Panc1 (cell line): ENCODE measurements around the gene HGFAC. TPM values are rescaled to one million over a fixed set of nuclear protein-coding genes. Genes with fewer than 3 reads are reported as not detected.

ENCODE experiments used
- ATAC-seq: fragments of 200-7000 bp; cut with Tn5 transposase; 2 replicates; pipeline ENCODE4 v1.9.1; 2020; ENCODE audit warnings: mild to moderate bottlenecking, moderate library complexity
- BruUV-seq: library from RNA; stranded (reverse); fragments of 400-500 nt; replicated peaks from 2 replicates; lab custom pipeline; 2021; lab: Mats Ljungman, UMichigan
- CTCF ChIA-PET: fragments of 300-600 bp; sonication (Branson Sonifier 250); formaldehyde crosslinking; loops from one replicate; lab custom pipeline; 2022; ENCODE audit warnings: antibody characterized with exemption; lab: Charles Lee
- POLR2A ChIA-PET: fragments of 300-600 bp; sonication (Branson Sonifier 250); formaldehyde crosslinking; loops from one replicate; lab custom pipeline; 2022; ENCODE audit warnings: antibody characterized with exemption; lab: Charles Lee
- DNase-seq: peaks from one replicate; pipeline ENCODE4 v3.0.0-alpha.2; 2010; ENCODE audit warnings: low read depth, low spot score
- H3K27ac ChIP-seq: 2 replicates; pipeline ENCODE4 v1.5.1; 2011; ENCODE audit warnings: mild to moderate bottlenecking, low read length, inconsistent platforms
- H3K27me3 ChIP-seq: fragments of 200-500 bp; sonication (Bioruptor generic); 2 replicates; pipeline ENCODE4 v1.6.0; 2014; ENCODE audit warnings: low read length, inconsistent platforms; ENCODE audit not compliant: control insufficient read depth, insufficient read depth
- H3K36me3 ChIP-seq: fragments of 200-500 bp; sonication (Bioruptor generic); 2 replicates; pipeline ENCODE4 v1.5.1; 2014; ENCODE audit warnings: inconsistent platforms, mild to moderate bottlenecking, low read length, moderate library complexity; ENCODE audit not compliant: control insufficient read depth, insufficient read depth
- H3K4me1 ChIP-seq: 2 replicates; pipeline ENCODE4 v1.5.1; 2011; ENCODE audit warnings: inconsistent platforms, mild to moderate bottlenecking, low read length, moderate library complexity; ENCODE audit not compliant: control insufficient read depth, insufficient read depth
- H3K4me3 ChIP-seq, 2 experiments: 2 replicates each; pipeline ENCODE4 v1.5.1; 2011 to 2012; ENCODE audit warnings: low read depth in 2 of 2, low read length in 2 of 2, mild to moderate bottlenecking in 2 of 2, inconsistent platforms in 1 of 2, moderate library complexity in 1 of 2
- H3K9me3 ChIP-seq: fragments of 200-500 bp; sonication (Bioruptor generic); 2 replicates; pipeline ENCODE4 v1.5.1; 2014; ENCODE audit warnings: low read depth, mild to moderate bottlenecking, inconsistent platforms, low read length, moderate library complexity; ENCODE audit not compliant: control insufficient read depth, insufficient read depth
- CTCF ChIP-seq: fragments of 450-650 bp; IDR thresholded peaks from 2 replicates; pipeline ENCODE4 v1.5.1; 2017; ENCODE audit warnings: mild to moderate bottlenecking
- POLR2AphosphoS5 ChIP-seq: IDR thresholded peaks from 2 replicates; pipeline ENCODE4 v1.6.1; 2012; ENCODE audit warnings: mild to moderate bottlenecking, low read depth, low read length, moderate library complexity
- SIN3A ChIP-seq: IDR thresholded peaks from 2 replicates; pipeline ENCODE4 v1.6.1; 2012; ENCODE audit warnings: low read depth, mild to moderate bottlenecking, low read length, moderate library complexity, borderline replicate concordance; ENCODE audit not compliant: insufficient read depth
- TCF7L2 ChIP-seq: IDR thresholded peaks from 2 replicates; pipeline ENCODE4 v1.6.1; 2011; ENCODE audit warnings: mild to moderate bottlenecking, low read depth, low read length, inconsistent platforms
- in situ Hi-C: cut with HindIII; loops from 2 replicates; pipeline ENCODE4 v1.10.0; 2016; ENCODE audit warnings: low sequenced_read_pairs, low pct_unique_long_range_greater_than_20kb
- intact Hi-C: fragments of 100-400 bp; cut with micrococcal nuclease; formaldehyde crosslinking; loops from one replicate; pipeline ENCODE4 v1.10.0; 2022; ENCODE audit not compliant: unreplicated experiment
- total RNA-seq: library from RNA; stranded (reverse); gene quantifications from one replicate; pipeline ENCODE4 v1.2.1, GENCODE V29; 2021; ENCODE audit not compliant: unreplicated experiment
- TF ChIP-seq, protein P1 (sequence below), 2 experiments: IDR thresholded peaks; 2 replicates each; pipeline ENCODE4 v1.6.1; 2011 to 2012; ENCODE audit warnings: low read depth in 2 of 2, control low read depth in 1 of 2, low read length in 1 of 2, mild to moderate bottlenecking in 1 of 2, moderate library complexity in 1 of 2; ENCODE audit not compliant: insufficient read depth in 1 of 2

The HGFAC gene
- total RNA-seq, 1 experiment from 2014 or later = 0.59 TPM

GRCh38 chr4:3491681-3492405 lies 50.1 kb downstream of the HGFAC start:
- intact Hi-C loops = no loop called here
- Histone ChIP-seq H3K27ac (no peak overlapping the region), H3K27me3 (no peaks in the 10 kb centered on the region), H3K36me3 (no peaks in the 10 kb centered on the region), H3K4me1 (no peaks in the 10 kb centered on the region), H3K4me3 (no peak overlapping the region), H3K9me3 (no peaks in the 10 kb centered on the region)
- no peak for ATAC-seq
- in situ Hi-C loops = no loop called here
- CTCF ChIA-PET = no interaction called here
- TF ChIP-seq, protein P1, sequence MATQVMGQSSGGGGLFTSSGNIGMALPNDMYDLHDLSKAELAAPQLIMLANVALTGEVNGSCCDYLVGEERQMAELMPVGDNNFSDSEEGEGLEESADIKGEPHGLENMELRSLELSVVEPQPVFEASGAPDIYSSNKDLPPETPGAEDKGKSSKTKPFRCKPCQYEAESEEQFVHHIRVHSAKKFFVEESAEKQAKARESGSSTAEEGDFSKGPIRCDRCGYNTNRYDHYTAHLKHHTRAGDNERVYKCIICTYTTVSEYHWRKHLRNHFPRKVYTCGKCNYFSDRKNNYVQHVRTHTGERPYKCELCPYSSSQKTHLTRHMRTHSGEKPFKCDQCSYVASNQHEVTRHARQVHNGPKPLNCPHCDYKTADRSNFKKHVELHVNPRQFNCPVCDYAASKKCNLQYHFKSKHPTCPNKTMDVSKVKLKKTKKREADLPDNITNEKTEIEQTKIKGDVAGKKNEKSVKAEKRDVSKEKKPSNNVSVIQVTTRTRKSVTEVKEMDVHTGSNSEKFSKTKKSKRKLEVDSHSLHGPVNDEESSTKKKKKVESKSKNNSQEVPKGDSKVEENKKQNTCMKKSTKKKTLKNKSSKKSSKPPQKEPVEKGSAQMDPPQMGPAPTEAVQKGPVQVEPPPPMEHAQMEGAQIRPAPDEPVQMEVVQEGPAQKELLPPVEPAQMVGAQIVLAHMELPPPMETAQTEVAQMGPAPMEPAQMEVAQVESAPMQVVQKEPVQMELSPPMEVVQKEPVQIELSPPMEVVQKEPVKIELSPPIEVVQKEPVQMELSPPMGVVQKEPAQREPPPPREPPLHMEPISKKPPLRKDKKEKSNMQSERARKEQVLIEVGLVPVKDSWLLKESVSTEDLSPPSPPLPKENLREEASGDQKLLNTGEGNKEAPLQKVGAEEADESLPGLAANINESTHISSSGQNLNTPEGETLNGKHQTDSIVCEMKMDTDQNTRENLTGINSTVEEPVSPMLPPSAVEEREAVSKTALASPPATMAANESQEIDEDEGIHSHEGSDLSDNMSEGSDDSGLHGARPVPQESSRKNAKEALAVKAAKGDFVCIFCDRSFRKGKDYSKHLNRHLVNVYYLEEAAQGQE (IDR thresholded peaks at IDR 0.05; ENCODE audit: insufficient read depth in 1 of 2, low read depth in 2 of 2, low read length in 1 of 2) = no peak
- TF ChIP-seq SIN3A (no peak), CTCF (no peak), POLR2AphosphoS5 (no peak), TCF7L2 (no peak)
- POLR2A ChIA-PET = no interaction called here
- no TSS peak for BruUV-seq
- DNase-seq = no peak

DNA sequence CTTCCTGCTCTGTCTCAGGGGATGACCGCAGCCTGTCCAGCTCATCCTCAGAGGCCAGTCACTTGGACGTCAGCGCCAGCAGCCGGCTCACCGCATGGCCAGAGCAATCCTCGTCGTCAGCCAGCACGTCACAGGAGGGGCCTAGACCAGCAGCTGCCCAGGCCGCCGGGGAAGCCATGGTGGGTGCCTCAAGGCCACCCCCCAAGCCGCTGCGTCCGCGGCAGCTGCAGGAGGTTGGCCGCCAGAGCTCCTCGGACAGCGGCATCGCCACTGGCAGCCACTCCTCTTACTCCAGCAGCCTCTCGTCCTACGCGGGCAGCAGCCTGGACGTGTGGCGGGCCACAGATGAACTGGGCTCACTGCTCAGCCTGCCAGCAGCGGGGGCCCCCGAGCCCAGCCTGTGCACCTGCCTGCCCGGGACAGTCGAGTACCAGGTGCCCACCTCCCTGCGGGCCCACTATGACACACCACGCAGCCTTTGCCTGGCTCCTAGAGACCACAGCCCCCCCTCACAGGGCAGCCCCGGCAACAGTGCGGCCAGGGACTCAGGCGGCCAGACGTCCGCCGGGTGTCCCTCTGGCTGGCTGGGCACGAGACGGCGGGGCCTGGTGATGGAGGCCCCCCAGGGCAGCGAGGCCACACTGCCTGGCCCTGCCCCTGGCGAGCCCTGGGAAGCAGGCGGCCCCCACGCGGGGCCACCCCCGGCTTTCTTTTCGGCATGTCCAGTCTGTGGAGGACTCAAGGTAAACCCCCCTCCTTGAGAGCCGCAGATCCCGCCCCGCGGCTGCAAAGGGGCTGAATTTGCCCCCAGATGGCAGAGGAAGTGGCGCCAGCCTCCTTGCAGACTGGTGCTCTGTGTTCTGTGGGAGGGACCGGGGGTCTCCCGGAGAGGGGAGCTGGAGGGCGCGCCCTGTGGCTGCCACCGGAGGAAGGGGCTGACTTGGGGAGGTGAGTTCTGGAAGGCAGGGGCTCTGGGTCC lies 51.3 kb downstream of the HGFAC start:
- Histone ChIP-seq H3K4me3 (no peak overlapping the region), H3K27ac (no peak overlapping the region), H3K27me3 (no peaks in the 10 kb centered on the region), H3K4me1 (no peaks in the 10 kb centered on the region), H3K36me3 (no peaks in the 10 kb centered on the region), H3K9me3 (no peaks in the 10 kb centered on the region)
- intact Hi-C loops (no loop called here), in situ Hi-C loops (no loop called here)
- DNase-seq (no peak), ATAC-seq (no peak)
- CTCF ChIA-PET = no interaction called here
- no TSS peak for BruUV-seq
- TF ChIP-seq, protein P1 (IDR thresholded peaks at IDR 0.05; ENCODE audit: insufficient read depth in 1 of 2, low read depth in 2 of 2, low read length in 1 of 2) = no peak
- no peak for TF ChIP-seq CTCF
- no peak for TF ChIP-seq SIN3A
- TF ChIP-seq TCF7L2 = no peak
- no peak for TF ChIP-seq POLR2AphosphoS5
- POLR2A ChIA-PET = no interaction called here
